OCI-LY7 (cell line): Measurements from ENCODE around the gene UBL5. TPM values are rescaled to one million over a fixed set of nuclear protein-coding genes. Genes with fewer than 3 reads are reported as not detected.

Source experiments
- BruUV-seq: library from RNA; stranded (reverse); fragments of 400-500 nt; replicated peaks from 2 replicates; lab custom pipeline; 2021; lab: Mats Ljungman, UMichigan
- CTCF ChIA-PET: fragments of 300-600 bp; sonication (Branson Sonifier 250); formaldehyde crosslinking; loops from one replicate; lab custom pipeline; 2022; ENCODE audit warnings: antibody characterized with exemption; ENCODE audit not compliant: unreplicated experiment; lab: Charles Lee
- POLR2A ChIA-PET: fragments of 300-600 bp; sonication (Branson Sonifier 250); formaldehyde crosslinking; loops from one replicate; lab custom pipeline; 2022; ENCODE audit warnings: antibody characterized with exemption; lab: Charles Lee
- DNase-seq: peaks from one replicate; pipeline ENCODE4 v3.0.0-alpha.2; 2015; ENCODE audit warnings: low spot score
- H2AFZ ChIP-seq: fragments of 200-600 bp; sonication (generic), shearing (Covaris generic); 2 replicates; pipeline ENCODE4 v1.6.1; 2014; ENCODE audit warnings: mild to moderate bottlenecking, antibody characterized with exemption, low read length, moderate library complexity
- H3K27ac ChIP-seq: fragments of 200-600 bp; sonication (generic); 2 replicates; pipeline ENCODE4 v1.5.1; 2014; ENCODE audit warnings: mixed run types, low read depth, mild to moderate bottlenecking, moderate library complexity, low read length, inconsistent platforms; ENCODE audit not compliant: poor library complexity, severe bottlenecking
- H3K36me3 ChIP-seq: fragments of 200-600 bp; sonication (generic); 2 replicates; pipeline ENCODE4 v1.6.1; 2014; ENCODE audit warnings: mild to moderate bottlenecking, antibody characterized with exemption, low read length, moderate library complexity, mixed read lengths; ENCODE audit not compliant: insufficient read depth
- H3K4me1 ChIP-seq: fragments of 200-600 bp; sonication (generic); 2 replicates; pipeline ENCODE4 v1.5.1; 2014; ENCODE audit warnings: mild to moderate bottlenecking, low read length; ENCODE audit not compliant: insufficient read depth, poor library complexity, severe bottlenecking
- H3K4me2 ChIP-seq: fragments of 200-600 bp; sonication (generic); 2 replicates; pipeline ENCODE4 v1.6.1; 2014; ENCODE audit warnings: mild to moderate bottlenecking, low read length
- H3K4me3 ChIP-seq: fragments of 200-600 bp; sonication (generic); 2 replicates; pipeline ENCODE4 v1.5.1; 2014; ENCODE audit warnings: mild to moderate bottlenecking, low read depth, low read length; ENCODE audit not compliant: poor library complexity, severe bottlenecking
- H3K79me2 ChIP-seq: fragments of 200-600 bp; sonication (generic); 2 replicates; pipeline ENCODE4 v1.6.1; 2016; ENCODE audit warnings: low read depth, mild to moderate bottlenecking, low read length, moderate library complexity, mixed read lengths; ENCODE audit not compliant: insufficient read depth
- H3K9me2 ChIP-seq: fragments of 200-600 bp; sonication (generic); 2 replicates; pipeline ENCODE4 v1.6.1; 2016; ENCODE audit warnings: mild to moderate bottlenecking, low read length, mixed read lengths; ENCODE audit not compliant: insufficient read depth
- H3K9me3 ChIP-seq: fragments of 200-600 bp; sonication (generic); 2 replicates; pipeline ENCODE4 v1.6.1; 2014; ENCODE audit warnings: mild to moderate bottlenecking, mixed run types, low read length, mixed read lengths
- H4K20me1 ChIP-seq: fragments of 200-600 bp; sonication (generic); 2 replicates; pipeline ENCODE4 v1.6.1; 2014; ENCODE audit warnings: mild to moderate bottlenecking, antibody characterized with exemption, low read length, moderate library complexity, mixed read lengths; ENCODE audit not compliant: insufficient read depth
- EZH2phosphoT487 ChIP-seq: fragments of 200-600 bp; sonication (generic); IDR thresholded peaks from 2 replicates; pipeline ENCODE4 v1.6.1; 2018; ENCODE audit warnings: low read depth, borderline replicate concordance, mild to moderate bottlenecking, mixed run types, antibody characterized with exemption, low read length, moderate library complexity, mixed read lengths
- intact Hi-C: fragments of 100-400 bp; cut with micrococcal nuclease; formaldehyde crosslinking; loops from one replicate; pipeline ENCODE4 v1.10.0; 2022; ENCODE audit not compliant: unreplicated experiment
- total RNA-seq, 2 experiments: library from RNA; depleted of rRNA in 1 of 2; stranded (reverse); fragments of >200 nt in 1 of 2; shearing (Covaris generic) in 1 of 2; gene quantifications; 2 replicates each; pipeline ENCODE4 v1.2.3, GENCODE V29; 2014 to 2022
- TF ChIP-seq, protein P1 (sequence below): fragments of 200-600 bp; sonication (generic); conservative IDR thresholded peaks from 2 replicates; pipeline ENCODE4 v1.5.1; 2014; ENCODE audit warnings: mild to moderate bottlenecking, antibody characterized with exemption, low read length, moderate library complexity, mixed read lengths

Gene UBL5
- total RNA-seq, 2 experiments from 2014 or later = 162 to 323 TPM

DNA sequence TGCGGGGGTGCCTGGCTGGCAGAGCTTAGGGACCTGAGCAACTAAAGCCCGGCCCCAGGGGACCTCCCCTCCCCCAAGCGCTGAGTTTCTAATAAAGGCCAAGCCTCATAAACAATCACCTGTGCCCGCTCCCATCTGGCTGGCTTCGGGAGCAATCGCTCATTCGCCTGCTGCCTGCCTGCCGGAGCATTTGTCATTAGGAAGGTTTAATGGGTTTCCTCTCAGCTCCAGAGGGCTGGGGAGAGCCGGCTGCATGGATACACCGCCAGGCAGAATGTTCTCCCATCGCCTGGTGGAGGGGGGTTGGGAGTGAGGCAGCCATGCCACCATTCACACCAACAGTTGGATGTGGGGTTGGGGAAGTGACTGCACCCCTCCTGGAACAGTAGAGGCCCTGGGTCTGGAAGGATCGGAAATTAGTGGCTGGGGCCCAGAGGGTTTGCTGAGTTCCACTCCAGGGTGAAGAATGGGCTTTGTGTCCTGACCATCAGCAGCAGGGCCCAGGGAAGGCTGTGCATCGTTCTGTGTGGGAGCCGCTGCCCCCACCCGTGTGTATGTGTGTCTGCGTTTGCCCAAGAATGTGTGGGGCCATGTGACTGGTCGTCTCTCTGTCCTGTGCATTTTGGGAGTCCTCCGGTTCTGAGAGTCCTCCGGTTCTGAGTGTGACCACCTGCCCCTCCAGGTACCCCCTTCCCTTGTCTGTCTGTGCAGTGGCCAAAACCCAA lies 22.7 kb downstream of the UBL5 start:
- no TSS peak for BruUV-seq
- DNase-seq = no peak
- Histone ChIP-seq H3K9me2 (no peaks in the 10 kb centered on the region), H3K79me2 (no peaks in the 10 kb centered on the region), H2AFZ (no peak overlapping the region), H3K36me3 (peaks cover 18% of the 10 kb centered on the region; the same call in 1 of the 2 replicates), H3K4me1 (no peaks in the 10 kb centered on the region), H4K20me1 (no peaks in the 10 kb centered on the region), H3K4me2 (no peak overlapping the region), H3K27ac (no peak overlapping the region), H3K9me3 (no peaks in the 10 kb centered on the region), H3K4me3 (no peak overlapping the region)
- TF ChIP-seq, protein P1, sequence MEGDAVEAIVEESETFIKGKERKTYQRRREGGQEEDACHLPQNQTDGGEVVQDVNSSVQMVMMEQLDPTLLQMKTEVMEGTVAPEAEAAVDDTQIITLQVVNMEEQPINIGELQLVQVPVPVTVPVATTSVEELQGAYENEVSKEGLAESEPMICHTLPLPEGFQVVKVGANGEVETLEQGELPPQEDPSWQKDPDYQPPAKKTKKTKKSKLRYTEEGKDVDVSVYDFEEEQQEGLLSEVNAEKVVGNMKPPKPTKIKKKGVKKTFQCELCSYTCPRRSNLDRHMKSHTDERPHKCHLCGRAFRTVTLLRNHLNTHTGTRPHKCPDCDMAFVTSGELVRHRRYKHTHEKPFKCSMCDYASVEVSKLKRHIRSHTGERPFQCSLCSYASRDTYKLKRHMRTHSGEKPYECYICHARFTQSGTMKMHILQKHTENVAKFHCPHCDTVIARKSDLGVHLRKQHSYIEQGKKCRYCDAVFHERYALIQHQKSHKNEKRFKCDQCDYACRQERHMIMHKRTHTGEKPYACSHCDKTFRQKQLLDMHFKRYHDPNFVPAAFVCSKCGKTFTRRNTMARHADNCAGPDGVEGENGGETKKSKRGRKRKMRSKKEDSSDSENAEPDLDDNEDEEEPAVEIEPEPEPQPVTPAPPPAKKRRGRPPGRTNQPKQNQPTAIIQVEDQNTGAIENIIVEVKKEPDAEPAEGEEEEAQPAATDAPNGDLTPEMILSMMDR = no peak
- no peak for TF ChIP-seq EZH2phosphoT487
- intact Hi-C loops = no loop called here
- ChIA-PET CTCF (no interaction called here), POLR2A (no interaction called here)

DNA sequence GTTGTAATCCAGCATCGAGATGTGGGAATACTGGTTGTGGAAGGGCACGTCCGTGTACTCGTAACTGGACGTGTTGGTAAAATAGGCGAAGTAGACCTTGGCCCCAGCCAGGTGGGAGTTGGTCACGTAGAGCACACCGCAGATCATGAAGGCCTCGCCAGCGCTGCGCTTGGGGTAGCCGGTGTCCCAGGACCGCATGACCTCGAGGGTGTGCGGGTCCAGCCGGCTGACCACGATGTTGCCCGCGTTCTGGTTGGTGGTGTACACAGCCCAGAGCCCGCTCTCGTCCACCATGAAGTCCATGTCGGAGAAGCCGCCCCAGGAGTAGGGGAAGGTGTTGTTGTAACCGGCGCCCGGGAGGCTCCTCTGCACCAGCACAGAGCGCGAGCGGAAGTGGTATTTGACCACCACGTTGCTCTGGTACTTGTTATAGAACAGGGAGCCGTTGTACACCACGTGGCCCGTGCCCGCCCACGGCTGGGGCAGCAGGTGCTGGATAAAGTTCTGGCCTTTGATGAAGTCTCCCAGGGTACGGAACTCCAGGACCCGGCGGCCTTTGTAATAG lies 26.6 kb downstream of the UBL5 start:
- Histone ChIP-seq H2AFZ (no peak overlapping the region), H3K36me3 (peaks cover 4% of the 10 kb centered on the region; the same call in 1 of the 2 replicates), H4K20me1 (no peaks in the 10 kb centered on the region), H3K4me2 (no peak overlapping the region), H3K4me3 (no peak overlapping the region), H3K4me1 (peaks cover 4% of the 10 kb centered on the region), H3K27ac (no peak overlapping the region), H3K9me3 (no peaks in the 10 kb centered on the region), H3K9me2 (no peaks in the 10 kb centered on the region), H3K79me2 (no peaks in the 10 kb centered on the region)
- intact Hi-C loops = no loop called here
- DNase-seq = no peak
- CTCF ChIA-PET = no interaction called here
- BruUV-seq = no TSS peak
- TF ChIP-seq, protein P1 = no peak
- TF ChIP-seq EZH2phosphoT487 = no peak
- POLR2A ChIA-PET = no interaction called here

DNA sequence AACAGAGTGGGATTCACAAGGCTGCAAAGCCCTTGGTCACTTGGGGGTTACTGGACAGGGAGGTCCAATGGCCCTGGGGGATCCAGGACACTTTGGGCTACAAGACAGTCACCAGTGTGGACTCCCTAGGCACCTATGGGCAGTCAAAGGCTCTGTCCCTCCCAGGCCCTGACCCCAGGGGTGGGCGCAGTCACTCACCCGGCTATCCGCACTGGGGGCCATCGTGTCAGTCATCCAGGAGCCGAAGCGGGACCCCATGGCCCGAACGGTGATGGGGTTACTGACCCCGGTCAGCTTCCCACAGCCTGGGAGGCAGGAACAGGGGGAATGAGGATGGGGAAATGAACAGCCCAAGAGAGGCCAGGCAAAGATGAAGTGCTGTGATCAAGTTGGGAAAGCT lies 28.9 kb downstream of the UBL5 start:
- CTCF ChIA-PET = no interaction called here
- peaks cover 4% of the 10 kb centered on the region for H3K4me1 ChIP-seq
- POLR2A ChIA-PET = interaction anchor here (0.7 kb wide), 1 partner anchor 11 kb away, joined by 3 read pairs; no protein-coding TSS in a partner anchor

More for the DNA sequence above, 28.9 kb downstream of the UBL5 start:
- H3K27ac ChIP-seq = no peak overlapping the region
- H3K36me3 ChIP-seq = no peaks in the 10 kb centered on the region
- no peaks in the 10 kb centered on the region for H3K9me2 ChIP-seq
- intact Hi-C loops = no loop called here
- no TSS peak for BruUV-seq
- H3K4me2 ChIP-seq = no peak overlapping the region
- H3K79me2 ChIP-seq = no peaks in the 10 kb centered on the region
- no peaks in the 10 kb centered on the region for H3K9me3 ChIP-seq
- no peak for DNase-seq
- no peak overlapping the region for H3K4me3 ChIP-seq
- TF ChIP-seq, protein P1 = no peak
- TF ChIP-seq EZH2phosphoT487 = no peak
- no peaks in the 10 kb centered on the region for H4K20me1 ChIP-seq
- H2AFZ ChIP-seq = no peak overlapping the region
